ENCODE data around the gene PPP4R3B. TPM values are rescaled to one million over a fixed set of nuclear protein-coding genes. Genes with fewer than 3 reads are reported as not detected.

PPP4R3B gene
- total and polyA plus RNA-seq, 2 of the 4 experiments (the other 2 are of a cell fraction): 11.9 to 23.7 TPM

GRCh38 chr2:55502590-55503141 is 114.8 kb downstream of the PPP4R3B start:
- Histone ChIP-seq H3K18ac (ENCODE audit: low read depth, low read length) (no peak overlapping the region), H3K79me1 (ENCODE audit: low read depth in 1 of 2, low read length in 2 of 2) (no peaks in the 10 kb centered on the region), H3K36me3 (ENCODE audit: control insufficient read depth, insufficient read depth, low read length) (no peaks in the 10 kb centered on the region), H3K4ac (ENCODE audit: low read depth, low read length) (no peak overlapping the region), H3K4me1 (ENCODE audit: control insufficient read depth, insufficient read depth, low read length) (peaks cover 2% of the 10 kb centered on the region; the same call in 1 of the 2 replicates), H2BK15ac (ENCODE audit: low read depth, low read length) (no peak overlapping the region), H4K8ac (ENCODE audit: low read depth in 2 of 2, low read length in 2 of 2) (no peak overlapping the region), H2AK5ac (ENCODE audit: low read depth, low read length) (no peak overlapping the region), H3K9me3 (ENCODE audit: control insufficient read depth, insufficient read depth, low read length) (no peaks in the 10 kb centered on the region), H4K91ac (ENCODE audit: insufficient read depth, low read depth, low read length) (no peak overlapping the region), H3K9ac (ENCODE audit: low read depth, low read length) (no peak overlapping the region), H4K20me1 (ENCODE audit: insufficient read depth, low read length) (no peaks in the 10 kb centered on the region), H3K23ac (ENCODE audit: low read depth, low read length) (no peak overlapping the region), H4K5ac (ENCODE audit: low read depth, low read length) (no peak overlapping the region), H2BK20ac (ENCODE audit: low read depth, low read length) (no peak overlapping the region), H3K4me3 (ENCODE audit: insufficient read depth, low read depth, low read length) (no peak overlapping the region), H2BK5ac (ENCODE audit: low read depth, low read length, poor library complexity, severe bottlenecking) (no peak overlapping the region), H2BK120ac (ENCODE audit: low read depth, low read length) (no peak overlapping the region), H2AFZ (replicated peaks; ENCODE audit: low read length, poor library complexity) (no peak overlapping the region), H3K56ac (ENCODE audit: extremely low read depth, insufficient read depth, low read length) (no peak overlapping the region), H3K14ac (replicated peaks; ENCODE audit: low read depth, low read length) (no peak overlapping the region), H3K27ac (ENCODE audit: insufficient read depth, low read length) (no peak overlapping the region), H3K27me3 (ENCODE audit: control insufficient read depth, insufficient read depth, low read length) (no peaks in the 10 kb centered on the region), H2AK9ac (replicated peaks; ENCODE audit: low read depth, low read length, poor library complexity) (no peak overlapping the region), H3K9me1 (ENCODE audit: insufficient read depth, low read length) (no peaks in the 10 kb centered on the region), H3K4me2 (ENCODE audit: low read depth, low read length) (no peak overlapping the region)
- dilution Hi-C loops (cut with HindIII; ENCODE audit: low sequenced_read_pairs, unreplicated experiment): no loop called here
- intact Hi-C loops (cut with micrococcal nuclease): loop anchor here (10.0 kb wide), 1 partner anchor 218 kb away; no protein-coding TSS in a partner anchor
- BruUV-seq (replicated peaks): no TSS peak
- no peak for DNase-seq
- in situ Hi-C loops (cut with MboI; ENCODE audit: low sequenced_read_pairs): no loop called here
- CTCF ChIA-PET: no interaction called here
- no peak for ATAC-seq (ENCODE audit: low read depth)
- TF ChIP-seq RAD21 (IDR thresholded peaks at IDR 0.05; ENCODE audit: low read length) (no peak), FOS (IDR thresholded peaks at IDR 0.05; ENCODE audit: low read depth, low read length) (no peak), POLR2A (IDR thresholded peaks at IDR 0.05; ENCODE audit: low read depth, low read length) (no peak), CHD1 (IDR thresholded peaks at IDR 0.05; ENCODE audit: low read depth, low read length) (no peak), MXI1 (IDR thresholded peaks at IDR 0.05; ENCODE audit: borderline replicate concordance, low read depth, low read length) (no peak), MAFK (IDR thresholded peaks at IDR 0.05; ENCODE audit: low read depth, low read length) (no peak), CTCF (conservative IDR thresholded peaks at IDR 0.05; ENCODE audit: low read depth, low read length) (no peak), SMC3 (IDR thresholded peaks at IDR 0.05; ENCODE audit: low read depth, low read length) (no peak), NFE2L2 (IDR thresholded peaks at IDR 0.05; ENCODE audit: low read depth, low read length) (no peak), MAZ (IDR thresholded peaks at IDR 0.05; ENCODE audit: borderline replicate concordance, low read depth, low read length) (no peak), CEBPB (IDR thresholded peaks at IDR 0.05; ENCODE audit: low read depth, low read length) (no peak), RCOR1 (IDR thresholded peaks at IDR 0.05; ENCODE audit: insufficient replicate concordance, low read length) (no peak), RFX5 (IDR thresholded peaks at IDR 0.05; ENCODE audit: low read depth, low read length) (no peak), ELK1 (IDR thresholded peaks at IDR 0.05; ENCODE audit: borderline replicate concordance, low read depth, low read length) (no peak), BHLHE40 (IDR thresholded peaks at IDR 0.05; ENCODE audit: low read depth, low read length) (no peak)
- POLR2A ChIA-PET (ENCODE audit: unreplicated experiment): no interaction called here
- WGBS, 2 experiments (ENCODE audit: extremely low coverage in 2 of 2, insufficient read length in 1 of 2): 83% methylated on average over 3 of the region's 9 CpGs; no CpG with 5 or more reads in 1 of the 2 experiments
